NCI-H2081 treated with DMSO at 0.1 percent for 48 hours (cell line): ENCODE data around the gene TMEM232.
"Not testable (repeated sequence)": the region's sequence is repeated elsewhere in the genome, so short reads cannot be mapped to it uniquely, and the experiment has no call there.

ENCODE experiments used
- DNase-seq: peaks from one replicate; lab custom pipeline; 2025; lab: John Stamatoyannopoulos, UW

TMEM232 gene

DNA sequence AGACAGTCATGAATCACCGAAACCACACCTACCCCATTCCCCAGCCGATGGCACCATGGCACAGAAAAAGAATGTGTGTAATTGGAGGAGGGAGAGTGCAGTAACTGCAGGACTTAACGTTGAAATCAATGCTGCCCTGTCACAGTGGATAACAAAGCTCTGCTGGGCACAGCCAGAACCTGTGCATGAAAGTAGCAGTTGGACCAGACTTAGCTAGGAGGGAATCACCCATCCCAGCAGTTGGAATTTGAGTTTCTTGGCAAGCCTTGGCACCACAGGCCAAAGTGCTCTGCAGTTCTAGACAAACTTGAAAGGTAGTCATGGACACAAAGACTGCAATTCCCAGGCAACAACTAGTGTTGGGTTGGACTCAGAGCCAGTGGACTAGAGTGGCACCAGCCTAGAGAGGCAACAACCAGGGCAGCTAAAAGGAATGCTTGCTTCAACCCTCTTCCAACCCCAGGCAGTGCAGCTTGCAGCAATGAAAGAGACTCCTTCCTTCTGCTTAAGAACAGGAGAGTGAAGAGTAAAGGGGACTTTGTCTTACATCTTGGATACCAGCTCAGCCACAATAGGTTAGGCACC lies 19.1 kb downstream of the TMEM232 start:
- DNase-seq = no peak

GRCh38 chr5:110705349-110705748 lies 21.1 kb downstream of the TMEM232 start:
- no peak for DNase-seq

- DNase-seq = no peak
Observed at GRCh38 chr5:110703481-110703880, 23.0 kb downstream of the TMEM232 start.

DNA sequence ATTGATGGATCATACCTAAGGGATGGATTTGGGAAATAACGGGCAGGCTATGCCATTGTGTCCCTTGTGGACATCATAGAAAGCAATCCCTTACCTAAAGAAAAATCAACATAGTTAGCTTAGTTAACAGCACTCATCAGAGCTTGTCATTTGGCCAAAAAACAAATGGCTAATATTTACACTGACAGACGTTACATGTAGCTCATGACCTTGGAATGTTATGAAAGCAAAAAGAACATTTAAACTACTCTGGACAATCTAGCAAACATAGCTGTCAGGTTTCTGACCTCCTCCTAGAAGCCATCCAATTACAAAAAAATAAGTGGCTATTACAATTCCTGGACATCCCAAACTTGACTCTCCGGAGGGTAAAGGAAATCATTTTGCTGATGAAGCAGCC lies 23.8 kb downstream of the TMEM232 start:
- DNase-seq = no peak

DNA sequence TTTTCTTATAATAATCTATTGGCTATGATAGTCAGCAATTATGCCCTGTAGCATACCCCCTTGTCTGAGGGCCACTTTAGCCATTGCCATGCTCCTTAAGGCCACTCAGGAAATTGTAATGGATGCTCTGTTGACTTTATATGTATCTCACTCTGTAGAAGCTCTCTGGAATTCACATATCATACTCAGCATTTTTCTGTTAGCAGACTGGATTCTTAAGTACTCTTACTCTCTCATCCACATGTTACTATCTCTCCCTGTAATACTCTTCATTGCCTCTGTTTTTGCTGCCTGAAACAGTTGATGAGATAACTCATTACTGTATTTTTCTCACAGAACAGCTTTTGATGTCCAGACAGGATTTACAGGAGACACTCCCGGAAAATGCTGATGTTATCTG lies 24.2 kb downstream of the TMEM232 start:
- no peak for DNase-seq

DNA sequence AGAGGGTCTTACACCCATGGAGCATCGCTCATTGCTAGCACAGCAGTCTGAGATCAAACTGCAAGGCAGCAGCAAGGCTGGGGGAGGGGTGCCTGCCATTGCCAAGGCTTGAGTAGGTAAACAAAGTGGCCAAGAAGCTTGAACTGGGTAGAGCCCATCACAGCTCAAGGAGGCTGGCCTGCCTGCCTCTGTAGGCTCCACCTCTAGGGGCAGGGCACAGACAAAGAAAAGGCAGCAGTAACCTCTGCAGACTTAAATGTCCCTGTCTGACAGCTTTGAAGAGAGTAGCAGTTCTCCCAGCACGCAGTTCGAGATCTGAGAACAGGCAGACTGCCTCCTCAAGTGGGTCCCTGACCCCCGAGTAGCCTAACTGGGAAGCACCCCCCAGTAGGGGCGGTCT lies 33.8 kb downstream of the TMEM232 start:
- DNase-seq = not testable (repeated sequence)

- not testable (repeated sequence) for DNase-seq
Observed at GRCh38 chr5:110690587-110690986, 35.9 kb downstream of the TMEM232 start.

DNA sequence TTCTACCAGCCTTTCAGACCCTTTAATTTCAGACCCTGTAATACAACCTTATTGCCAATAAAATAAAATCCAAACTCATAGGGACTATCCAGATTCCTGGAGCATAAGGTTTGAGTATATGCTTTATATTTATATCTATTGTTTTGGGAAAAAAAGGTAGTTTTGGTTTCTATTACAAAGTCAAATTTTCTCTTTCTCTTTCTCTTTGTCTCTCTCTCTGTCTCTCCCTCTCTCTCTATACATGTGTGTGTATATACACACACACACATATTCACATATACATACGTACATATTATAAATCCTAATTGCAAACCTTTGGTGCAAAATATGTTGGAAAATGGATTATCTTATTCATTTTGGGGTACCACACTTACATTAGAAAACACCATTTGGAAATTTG lies 39.0 kb downstream of the TMEM232 start:
- no peak for DNase-seq

- DNase-seq = no peak
Observed at GRCh38 chr5:110686270-110686669, 40.2 kb downstream of the TMEM232 start.

- DNase-seq = no peak
Observed at GRCh38 chr5:110681953-110682352, 44.5 kb downstream of the TMEM232 start.

GRCh38 chr5:110681109-110681508 lies 45.4 kb downstream of the TMEM232 start:
- no peak for DNase-seq

DNA sequence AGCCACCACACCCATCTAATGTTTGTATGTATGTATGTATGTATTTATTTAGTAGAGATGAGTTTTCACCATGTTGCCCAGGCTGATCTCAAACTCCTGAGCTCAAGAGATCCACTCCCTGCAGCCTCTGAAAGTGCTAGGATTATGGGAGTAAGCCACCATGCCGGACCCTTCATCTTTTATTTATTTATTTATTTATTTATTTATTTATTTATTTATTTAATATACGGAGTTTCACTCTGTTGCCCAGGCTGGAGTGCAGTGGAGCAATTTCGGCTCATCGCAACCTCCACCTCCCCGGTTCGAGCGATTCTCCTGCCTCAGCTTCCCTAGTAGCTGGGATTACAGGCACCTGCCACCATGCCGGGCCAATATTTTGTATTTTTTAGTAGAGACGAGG lies 49.9 kb downstream of the TMEM232 start:
- DNase-seq = not testable (repeated sequence)

GRCh38 chr5:110665184-110665726 lies 61.2 kb downstream of the TMEM232 start:
- DNase-seq = no peak

DNA sequence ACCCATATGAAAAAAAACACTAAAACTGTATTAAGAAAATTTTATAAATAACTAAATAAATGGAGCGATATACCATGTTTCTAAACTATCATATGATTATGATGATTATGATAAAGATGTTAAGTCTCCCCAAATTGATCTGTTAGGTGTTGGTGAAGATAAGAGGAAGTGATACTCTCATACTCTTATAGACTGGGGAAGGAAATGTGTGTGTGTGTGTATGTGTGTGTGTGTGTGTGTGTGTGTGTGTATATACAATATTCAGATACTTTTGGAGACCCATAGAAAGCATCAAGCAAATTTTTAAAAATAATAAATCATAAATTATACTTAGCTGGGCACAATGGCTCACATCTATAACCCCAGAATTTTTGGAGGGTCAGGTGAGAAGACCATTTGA lies 62.9 kb downstream of the TMEM232 start:
- DNase-seq = no peak

DNA sequence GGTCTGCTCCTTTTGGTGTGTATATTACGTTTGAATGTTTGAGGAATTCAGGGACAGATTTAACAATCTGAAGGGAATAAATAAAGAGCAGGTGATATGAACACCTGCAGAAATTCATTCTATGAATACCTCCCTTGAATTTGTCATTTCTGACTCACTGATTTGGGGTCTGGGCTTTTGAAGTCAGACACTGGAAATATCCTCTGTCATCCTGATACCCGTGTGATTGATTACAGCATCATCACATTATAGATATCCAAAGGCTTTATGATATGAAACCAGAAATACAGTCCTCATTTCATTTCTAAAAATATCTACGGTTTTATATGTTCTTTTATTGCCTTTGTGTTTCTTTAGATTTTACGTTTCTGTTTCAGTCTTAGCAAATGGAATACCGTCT lies 68.5 kb downstream of the TMEM232 start:
- DNase-seq = no peak

GRCh38 chr5:110653231-110653970 lies 73.1 kb downstream of the TMEM232 start:
- no peak for DNase-seq

GRCh38 chr5:110651507-110651906 lies 75.0 kb downstream of the TMEM232 start:
- no peak for DNase-seq

- DNase-seq = no peak
Observed at GRCh38 chr5:110644357-110644756, 82.1 kb downstream of the TMEM232 start.

GRCh38 chr5:110638970-110639902 lies 87.2 kb downstream of the TMEM232 start:
- no peak for DNase-seq

DNA sequence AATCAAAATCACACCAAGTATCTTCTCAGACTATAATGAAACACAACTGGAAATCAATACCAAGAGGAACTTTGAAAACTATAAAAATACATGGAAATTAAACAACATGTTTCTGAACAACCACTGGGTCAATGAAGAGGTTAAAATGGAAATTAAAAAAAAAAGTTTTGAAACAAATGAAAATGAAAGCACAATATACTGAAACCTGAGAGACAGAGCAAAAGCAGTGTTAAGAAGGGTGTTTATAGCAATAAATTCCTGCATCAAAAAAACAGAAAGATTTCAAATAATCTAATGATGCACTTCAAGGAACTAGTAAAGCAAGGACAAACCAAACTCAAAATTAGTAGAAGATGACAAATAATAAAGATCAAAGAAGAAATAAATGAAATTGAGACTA lies 92.0 kb downstream of the TMEM232 start:
- DNase-seq = no peak

DNA sequence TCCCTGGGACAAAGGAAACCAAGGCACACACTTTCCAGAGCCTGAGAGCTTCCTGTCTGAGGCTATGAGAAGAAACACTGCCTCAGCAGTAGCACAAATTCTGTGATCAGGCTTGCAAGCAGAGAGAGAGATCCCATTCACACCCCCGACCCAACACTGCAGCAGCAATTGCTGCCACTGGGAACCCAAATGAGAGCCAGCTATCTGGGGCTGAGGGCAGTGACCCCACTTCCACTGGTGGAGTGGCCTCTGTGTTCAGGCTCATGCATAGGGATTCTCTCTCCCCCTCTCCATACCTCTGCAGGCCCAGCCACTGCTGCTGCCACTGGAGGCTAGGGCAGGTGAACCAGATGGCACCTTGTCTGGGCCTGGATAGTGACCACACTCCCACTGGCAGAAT lies 95.2 kb downstream of the TMEM232 start:
- no peak for DNase-seq

- no peak for DNase-seq
Observed at GRCh38 chr5:110630350-110630749, 96.1 kb downstream of the TMEM232 start.
